Fibroblast of peridontal ligament (primary cell): ENCODE measurements around the gene MYBPHL.

ENCODE experiments used
- DNase-seq: peaks from one replicate; pipeline ENCODE4 v3.0.0-alpha.2; 2010; ENCODE audit errors: extremely low read depth

The MYBPHL gene

DNA sequence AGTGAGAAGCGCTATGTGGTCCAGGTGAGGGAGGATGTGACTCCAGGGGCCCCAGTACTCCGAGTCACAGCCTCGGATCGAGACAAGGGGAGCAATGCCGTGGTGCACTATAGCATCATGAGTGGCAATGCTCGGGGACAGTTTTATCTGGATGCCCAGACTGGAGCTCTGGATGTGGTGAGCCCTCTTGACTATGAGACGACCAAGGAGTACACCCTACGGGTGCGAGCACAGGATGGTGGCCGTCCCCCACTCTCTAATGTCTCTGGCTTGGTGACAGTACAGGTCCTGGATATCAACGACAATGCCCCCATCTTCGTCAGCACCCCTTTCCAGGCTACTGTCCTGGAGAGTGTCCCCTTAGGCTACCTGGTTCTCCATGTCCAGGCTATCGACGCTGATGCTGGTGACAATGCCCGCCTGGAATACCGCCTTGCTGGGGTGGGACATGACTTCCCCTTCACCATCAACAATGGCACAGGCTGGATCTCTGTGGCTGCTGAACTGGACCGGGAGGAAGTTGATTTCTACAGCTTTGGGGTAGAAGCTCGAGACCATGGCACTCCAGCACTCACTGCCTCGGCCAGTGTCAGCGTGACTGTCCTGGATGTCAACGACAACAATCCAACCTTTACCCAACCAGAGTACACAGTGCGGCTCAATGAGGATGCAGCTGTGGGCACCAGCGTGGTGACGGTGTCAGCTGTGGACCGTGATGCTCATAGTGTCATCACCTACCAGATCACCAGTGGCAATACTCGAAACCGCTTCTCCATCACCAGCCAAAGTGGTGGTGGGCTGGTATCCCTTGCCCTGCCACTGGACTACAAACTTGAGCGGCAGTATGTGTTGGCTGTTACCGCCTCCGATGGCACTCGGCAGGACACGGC lies 55.3 kb downstream of the MYBPHL start:
- DNase-seq = no peak

GRCh38 chr1:109250454-109251276 lies 56.1 kb downstream of the MYBPHL start:
- DNase-seq = no peak

GRCh38 chr1:109249654-109250401 lies 57.0 kb downstream of the MYBPHL start:
- DNase-seq = no peak

GRCh38 chr1:109248797-109249629 lies 57.8 kb downstream of the MYBPHL start, which contains the start of gene CELSR2:
Gene CELSR2, plus strand, starts transcription at chr1:109249539. Its CDS starts 541 bp downstream, at chr1:109250080.
- peak; percentile 35 for DNase-seq

GRCh38 chr1:109248444-109248796 lies 58.4 kb downstream of the MYBPHL start:
- DNase-seq = no peak

DNA sequence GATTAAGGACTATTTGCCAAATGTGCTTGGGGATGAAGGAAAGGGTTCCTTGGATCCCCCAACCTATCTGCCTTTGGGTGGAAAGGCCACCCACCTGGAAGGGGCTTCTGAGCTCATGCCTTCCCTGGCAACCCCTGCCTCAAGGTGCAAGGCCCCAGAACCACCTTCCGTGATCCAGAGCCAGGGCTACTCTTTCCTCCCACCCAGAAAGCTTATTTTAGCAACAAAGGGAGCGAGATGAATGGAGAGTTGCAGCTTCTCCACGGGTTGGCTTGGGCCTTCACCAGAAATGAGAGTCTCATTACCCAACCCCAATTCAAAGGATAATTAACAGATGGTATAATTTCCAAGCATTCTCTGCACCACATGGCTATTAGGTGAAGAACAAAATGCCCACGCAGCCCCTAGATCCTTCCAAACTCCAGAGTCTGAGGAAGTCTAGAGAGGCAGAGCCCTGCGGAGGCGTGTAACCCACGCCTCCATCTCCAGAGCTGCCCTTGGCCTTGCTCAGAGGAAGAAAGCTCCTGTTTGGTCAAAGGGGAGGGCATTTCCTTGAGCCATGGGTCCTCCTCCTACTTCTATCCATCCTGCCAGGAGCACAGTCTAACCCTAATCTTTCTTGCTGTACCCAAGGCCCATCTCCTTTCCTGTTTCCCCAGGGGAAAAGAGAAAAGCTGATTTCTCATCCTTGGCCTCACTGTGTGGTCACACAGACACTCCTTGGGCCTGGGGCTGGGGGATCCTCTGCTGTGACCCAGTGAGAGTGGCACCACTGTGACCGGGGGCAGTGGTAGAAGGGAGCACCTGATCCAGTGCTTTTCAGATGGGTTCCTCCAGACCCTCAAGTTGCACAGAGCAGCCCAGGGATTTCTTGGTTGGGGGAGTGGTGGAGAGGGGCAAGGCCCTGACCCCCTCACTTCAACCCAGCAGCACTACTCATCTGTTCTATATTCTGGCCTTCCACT lies 59.1 kb downstream of the MYBPHL start:
- DNase-seq = no peak

DNA sequence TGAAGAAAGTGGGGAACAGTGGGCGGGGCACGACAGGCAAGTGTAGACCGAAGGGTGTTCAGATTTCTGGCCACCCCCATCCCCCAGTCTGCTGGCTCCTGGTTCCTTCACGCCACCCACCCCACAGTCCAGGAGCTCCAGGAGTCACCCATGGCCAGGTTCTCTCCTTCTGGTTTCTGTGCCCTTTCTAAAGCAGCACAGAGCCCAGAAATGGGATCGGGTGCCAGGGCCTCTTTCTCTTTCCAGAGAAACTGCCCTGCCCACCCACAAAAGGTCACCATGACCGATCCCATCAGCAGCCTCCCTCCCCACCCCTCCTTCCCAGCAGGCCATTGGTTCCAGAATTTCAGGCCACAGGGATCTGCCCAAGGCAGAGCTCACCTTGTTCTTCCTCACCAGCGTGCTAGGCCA lies 60.7 kb downstream of the MYBPHL start:
- no peak for DNase-seq

DNA sequence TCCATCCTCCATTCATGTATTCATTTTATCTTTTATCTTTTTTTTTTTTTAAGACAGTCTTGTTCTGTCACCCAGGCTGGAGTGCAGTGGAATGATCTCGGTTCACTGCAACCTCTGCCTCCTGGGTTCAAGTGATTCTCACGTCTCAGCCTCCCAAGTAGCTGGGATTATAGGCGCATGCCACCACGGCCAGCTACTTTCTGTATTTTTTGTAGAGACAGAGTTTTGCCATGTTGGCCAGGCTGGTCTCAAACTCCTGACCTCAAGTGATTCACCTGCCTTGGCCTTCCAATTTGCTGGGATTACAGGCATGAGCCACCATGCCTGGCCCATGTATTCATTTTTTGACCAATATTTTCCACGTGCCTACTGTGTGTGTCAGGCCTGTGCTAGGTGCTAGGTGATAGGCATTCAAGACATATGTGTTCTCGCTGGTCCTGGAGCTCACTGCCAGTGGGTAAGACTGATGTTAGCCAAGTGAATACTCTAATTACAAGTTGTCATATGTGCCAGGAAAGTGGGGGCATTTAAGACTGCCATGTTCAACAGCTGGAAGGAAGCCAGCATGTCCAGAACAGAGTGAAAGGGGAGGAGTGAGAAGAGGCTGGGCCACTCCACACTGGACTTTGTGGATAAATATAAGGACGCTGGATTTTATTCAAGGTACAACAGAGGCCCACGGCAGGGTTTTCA lies 62.8 kb downstream of the MYBPHL start:
- DNase-seq = no peak

DNA sequence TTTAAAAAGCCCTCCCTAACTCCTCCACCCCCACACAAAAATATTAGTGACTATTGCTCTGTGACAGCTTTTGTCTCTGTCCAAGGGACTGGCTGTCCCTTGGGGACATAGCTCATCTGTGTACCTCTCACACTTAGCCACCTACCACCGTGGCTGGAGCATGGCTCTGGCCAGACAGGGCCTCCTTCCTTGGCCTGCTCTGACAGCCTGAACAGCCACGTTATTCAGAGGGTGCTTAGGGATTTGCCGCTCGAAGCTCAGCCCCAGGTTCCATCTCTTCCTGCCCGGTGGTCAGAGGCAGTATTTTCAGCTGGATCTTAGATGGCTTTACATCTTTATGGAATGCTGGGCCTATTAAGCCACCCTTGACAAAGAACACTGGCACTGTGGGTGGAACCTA lies 63.6 kb downstream of the MYBPHL start:
- DNase-seq = no peak

GRCh38 chr1:109242387-109242786 lies 64.4 kb downstream of the MYBPHL start:
- DNase-seq = peak; percentile 37
